GM12874 (cell line): ENCODE data around the gene ZNF24.

Experiments
- CTCF ChIP-seq: IDR thresholded peaks from 2 replicates; pipeline ENCODE4 v1.5.1; 2011; ENCODE audit warnings: low read depth, mild to moderate bottlenecking, control low read depth, low read length, moderate library complexity; ENCODE audit not compliant: insufficient read depth

The ZNF24 gene

GRCh38 chr18:35371412-35372195 lies 27.4 kb upstream of the ZNF24 start:
- no peak for TF ChIP-seq CTCF

GRCh38 chr18:35369126-35369525 lies 24.9 kb upstream of the ZNF24 start:
- no peak for TF ChIP-seq CTCF

- no peak for TF ChIP-seq CTCF
These were observed 24.4 kb upstream of the ZNF24 start for GRCh38 chr18:35368595-35368994.

- no peak for TF ChIP-seq CTCF
These were observed 18.3 kb upstream of the ZNF24 start for GRCh38 chr18:35362531-35362930.

- TF ChIP-seq CTCF: no peak
These were observed 17.5 kb upstream of the ZNF24 start for GRCh38 chr18:35361570-35362321.

- peak; percentile 62 for TF ChIP-seq CTCF
These were observed 11.0 kb upstream of the ZNF24 start for GRCh38 chr18:35355140-35355618.

GRCh38 chr18:35352778-35353177 lies 8.6 kb upstream of the ZNF24 start:
- TF ChIP-seq CTCF: no peak
